DOHH2 (cell line): ENCODE data around the gene VGF.

ENCODE experiments used
- H3F3A ChIP-seq: fragments of 200-600 bp; sonication (generic), shearing (Covaris generic); 2 replicates; pipeline ENCODE4 v1.6.0; 2016; ENCODE audit warnings: antibody characterized with exemption, mild to moderate bottlenecking; ENCODE audit not compliant: control insufficient read depth, insufficient read depth
- H3K27ac ChIP-seq: fragments of 200-600 bp; sonication (generic); 2 replicates; pipeline ENCODE4 v1.5.1; 2014; ENCODE audit warnings: low read depth, mild to moderate bottlenecking, low read length, moderate library complexity
- H3K27me3 ChIP-seq: fragments of 200-600 bp; sonication (generic); 2 replicates; pipeline ENCODE4 v1.6.1; 2014; ENCODE audit warnings: mild to moderate bottlenecking, low read length, mixed read lengths; ENCODE audit not compliant: control insufficient read depth
- H3K36me3 ChIP-seq: fragments of 200-600 bp; sonication (generic); 2 replicates; pipeline ENCODE4 v1.6.1; 2014; ENCODE audit warnings: mild to moderate bottlenecking, low read length, moderate library complexity, mixed read lengths; ENCODE audit not compliant: control insufficient read depth
- H3K4me1 ChIP-seq: fragments of 200-600 bp; sonication (generic); 2 replicates; pipeline ENCODE4 v1.6.1; 2014; ENCODE audit warnings: mild to moderate bottlenecking, low read length, mixed read lengths; ENCODE audit not compliant: control insufficient read depth
- H3K4me2 ChIP-seq: fragments of 200-600 bp; sonication (generic); 2 replicates; pipeline ENCODE4 v1.6.0; 2014; ENCODE audit warnings: mild to moderate bottlenecking, low read length, moderate library complexity
- H3K4me3 ChIP-seq: fragments of 200-600 bp; sonication (generic); 2 replicates; pipeline ENCODE4 v1.5.1; 2014; ENCODE audit warnings: mild to moderate bottlenecking, low read length, mixed read lengths
- H3K79me2 ChIP-seq: fragments of 200-600 bp; sonication (generic); 2 replicates; pipeline ENCODE4 v1.6.1; 2014; ENCODE audit warnings: mild to moderate bottlenecking, low read length, mixed read lengths; ENCODE audit not compliant: control insufficient read depth
- H3K9me2 ChIP-seq: fragments of 200-600 bp; sonication (generic); replicated peaks from 2 replicates; pipeline ENCODE4 v1.6.1; 2014; ENCODE audit warnings: mild to moderate bottlenecking, low read length, mixed read lengths; ENCODE audit not compliant: control insufficient read depth
- H3K9me3 ChIP-seq: fragments of 200-600 bp; sonication (generic); 2 replicates; pipeline ENCODE4 v1.6.1; 2014; ENCODE audit warnings: antibody characterized with exemption, low read length, mixed read lengths; ENCODE audit not compliant: control insufficient read depth, insufficient read depth
- H4K20me1 ChIP-seq: fragments of 200-600 bp; sonication (generic); 2 replicates; pipeline ENCODE4 v1.6.0; 2014; ENCODE audit warnings: low read depth, mild to moderate bottlenecking, antibody characterized with exemption, low read length, moderate library complexity; ENCODE audit not compliant: control insufficient read depth, insufficient read depth
- EZH2phosphoT487 ChIP-seq: fragments of 200-600 bp; sonication (generic); IDR thresholded peaks from 2 replicates; pipeline ENCODE4 v1.6.1; 2017; ENCODE audit warnings: borderline replicate concordance, mild to moderate bottlenecking, antibody characterized with exemption, low read length, moderate library complexity, mixed read lengths
- TF ChIP-seq, protein P1 (sequence below): fragments of 200-600 bp; sonication (generic); IDR thresholded peaks from one replicate; pipeline ENCODE4 v1.5.1; 2014; ENCODE audit warnings: antibody characterized with exemption, mild to moderate bottlenecking, low read depth, low read length; ENCODE audit not compliant: poor library complexity, severe bottlenecking

The VGF gene

GRCh38 chr7:101171442-101171837 lies 6.1 kb upstream of the VGF start:
- H3K36me3 ChIP-seq, result no peaks in the 10 kb centered on the region
- H3K27ac ChIP-seq, result no peak overlapping the region
- TF ChIP-seq, protein P1, sequence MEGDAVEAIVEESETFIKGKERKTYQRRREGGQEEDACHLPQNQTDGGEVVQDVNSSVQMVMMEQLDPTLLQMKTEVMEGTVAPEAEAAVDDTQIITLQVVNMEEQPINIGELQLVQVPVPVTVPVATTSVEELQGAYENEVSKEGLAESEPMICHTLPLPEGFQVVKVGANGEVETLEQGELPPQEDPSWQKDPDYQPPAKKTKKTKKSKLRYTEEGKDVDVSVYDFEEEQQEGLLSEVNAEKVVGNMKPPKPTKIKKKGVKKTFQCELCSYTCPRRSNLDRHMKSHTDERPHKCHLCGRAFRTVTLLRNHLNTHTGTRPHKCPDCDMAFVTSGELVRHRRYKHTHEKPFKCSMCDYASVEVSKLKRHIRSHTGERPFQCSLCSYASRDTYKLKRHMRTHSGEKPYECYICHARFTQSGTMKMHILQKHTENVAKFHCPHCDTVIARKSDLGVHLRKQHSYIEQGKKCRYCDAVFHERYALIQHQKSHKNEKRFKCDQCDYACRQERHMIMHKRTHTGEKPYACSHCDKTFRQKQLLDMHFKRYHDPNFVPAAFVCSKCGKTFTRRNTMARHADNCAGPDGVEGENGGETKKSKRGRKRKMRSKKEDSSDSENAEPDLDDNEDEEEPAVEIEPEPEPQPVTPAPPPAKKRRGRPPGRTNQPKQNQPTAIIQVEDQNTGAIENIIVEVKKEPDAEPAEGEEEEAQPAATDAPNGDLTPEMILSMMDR, result peak; percentile 41
- no peak for TF ChIP-seq EZH2phosphoT487
- H3K79me2 ChIP-seq, result no peaks in the 10 kb centered on the region
- no peaks in the 10 kb centered on the region for H3K9me3 ChIP-seq
- H3K4me2 ChIP-seq, result no peak overlapping the region
- no peaks in the 10 kb centered on the region for H3K9me2 ChIP-seq
- peaks cover 36% of the 10 kb centered on the region for H3K4me1 ChIP-seq
- peaks cover 76% of the 10 kb centered on the region for H3K27me3 ChIP-seq
- H4K20me1 ChIP-seq, result peaks cover 17% of the 10 kb centered on the region; the same call in 1 of the 2 replicates
- H3K4me3 ChIP-seq, result no peak overlapping the region
- peaks cover 3% of the 10 kb centered on the region; the same call in 1 of the 2 replicates for H3F3A ChIP-seq

GRCh38 chr7:101170617-101171441 lies 5.5 kb upstream of the VGF start:
- peaks cover 22% of the 10 kb centered on the region for H4K20me1 ChIP-seq
- H3K4me2 ChIP-seq, result no peak overlapping the region
- H3K4me1 ChIP-seq, result peaks cover 42% of the 10 kb centered on the region
- peaks cover 79% of the 10 kb centered on the region for H3K27me3 ChIP-seq
- no peak overlapping the region for H3K4me3 ChIP-seq
- no peak overlapping the region for H3K27ac ChIP-seq
- no peaks in the 10 kb centered on the region for H3K36me3 ChIP-seq
- peaks cover 3% of the 10 kb centered on the region; the same call in 1 of the 2 replicates for H3F3A ChIP-seq
- TF ChIP-seq, protein P1, result no peak
- peak; percentile 89; the same call in 1 of the 2 replicates for TF ChIP-seq EZH2phosphoT487
- H3K79me2 ChIP-seq, result no peaks in the 10 kb centered on the region
- no peaks in the 10 kb centered on the region for H3K9me3 ChIP-seq
- no peaks in the 10 kb centered on the region for H3K9me2 ChIP-seq

- Histone ChIP-seq H3K79me2 (no peaks in the 10 kb centered on the region), H3K27me3 (peaks cover 76% of the 10 kb centered on the region), H3K4me2 (peak overlapping the region; percentile 9), H3K36me3 (no peaks in the 10 kb centered on the region), H4K20me1 (peaks cover 26% of the 10 kb centered on the region), H3K9me3 (no peaks in the 10 kb centered on the region), H3K27ac (no peak overlapping the region), H3K9me2 (no peaks in the 10 kb centered on the region), H3F3A (peaks cover 3% of the 10 kb centered on the region; the same call in 1 of the 2 replicates), H3K4me3 (no peak overlapping the region), H3K4me1 (peaks cover 50% of the 10 kb centered on the region)
- TF ChIP-seq, protein P1, result peak; percentile 100
- peak; percentile 77; the same call in 1 of the 2 replicates for TF ChIP-seq EZH2phosphoT487
Observed at GRCh38 chr7:101169838-101170551, 4.6 kb upstream of the VGF start.
